ENCODE data around the gene ATG7. TPM values are rescaled to one million over a fixed set of nuclear protein-coding genes. Genes with fewer than 3 reads are reported as not detected.
"Not testable (repeated sequence)": the region's sequence is repeated elsewhere in the genome, so short reads cannot be mapped to it uniquely, and the experiment has no call there.

Gene ATG7
- total RNA-seq, 2 experiments from 2014 or later: 21.7 to 28.4 TPM

GRCh38 chr3:11251807-11252176 lies 20.4 kb upstream of the ATG7 start:
- intact Hi-C loops (cut with micrococcal nuclease; ENCODE audit: unreplicated experiment): no loop called here
- H3K79me2 ChIP-seq (ENCODE audit: insufficient read depth, low read depth, low read length): no peaks in the 10 kb centered on the region
- H2AFZ ChIP-seq (ENCODE audit: low read length): no peak overlapping the region
- DNase-seq (ENCODE audit: low spot score): no peak
- POLR2A ChIA-PET: no interaction called here
- H4K20me1 ChIP-seq (ENCODE audit: insufficient read depth, low read length): no peaks in the 10 kb centered on the region
- CTCF ChIA-PET (ENCODE audit: unreplicated experiment): no interaction called here
- H3K9me3 ChIP-seq (ENCODE audit: low read length): no peaks in the 10 kb centered on the region
- no peaks in the 10 kb centered on the region for H3K36me3 ChIP-seq (ENCODE audit: insufficient read depth, low read length)
- no peaks in the 10 kb centered on the region for H3K9me2 ChIP-seq (ENCODE audit: insufficient read depth, low read length)
- BruUV-seq (replicated peaks): no TSS peak
- no peak overlapping the region for H3K27ac ChIP-seq (ENCODE audit: low read depth, low read length, poor library complexity, severe bottlenecking)
- H3K4me1 ChIP-seq (ENCODE audit: insufficient read depth, low read length, poor library complexity, severe bottlenecking): no peaks in the 10 kb centered on the region
- no peak overlapping the region for H3K4me3 ChIP-seq (ENCODE audit: low read depth, low read length, poor library complexity, severe bottlenecking)
- H3K4me2 ChIP-seq (ENCODE audit: low read length): no peak overlapping the region
- TF ChIP-seq EZH2phosphoT487 (IDR thresholded peaks at IDR 0.05; ENCODE audit: borderline replicate concordance, low read depth, low read length) (no peak), CTCF (conservative IDR thresholded peaks at IDR 0.05; ENCODE audit: low read length) (no peak)

- ChIA-PET POLR2A (interaction anchor here (0.5 kb wide), 1 partner anchor 116 kb away, joined by 3 read pairs; no protein-coding TSS in a partner anchor), CTCF (ENCODE audit: unreplicated experiment) (no interaction called here)
- H3K9me3 ChIP-seq (ENCODE audit: low read length): no peaks in the 10 kb centered on the region
- no peak overlapping the region for H3K27ac ChIP-seq (ENCODE audit: low read depth, low read length, poor library complexity, severe bottlenecking)
- BruUV-seq (replicated peaks): no TSS peak
- H3K9me2 ChIP-seq (ENCODE audit: insufficient read depth, low read length): no peaks in the 10 kb centered on the region
- no peaks in the 10 kb centered on the region for H3K36me3 ChIP-seq (ENCODE audit: insufficient read depth, low read length)
- TF ChIP-seq EZH2phosphoT487 (IDR thresholded peaks at IDR 0.05; ENCODE audit: borderline replicate concordance, low read depth, low read length) (no peak), CTCF (conservative IDR thresholded peaks at IDR 0.05; ENCODE audit: low read length) (no peak)
- H3K4me3 ChIP-seq (ENCODE audit: low read depth, low read length, poor library complexity, severe bottlenecking): no peak overlapping the region
- intact Hi-C loops (cut with micrococcal nuclease; ENCODE audit: unreplicated experiment): no loop called here
- H2AFZ ChIP-seq (ENCODE audit: low read length): no peak overlapping the region
- H3K79me2 ChIP-seq (ENCODE audit: insufficient read depth, low read depth, low read length): no peaks in the 10 kb centered on the region
- no peaks in the 10 kb centered on the region for H3K4me1 ChIP-seq (ENCODE audit: insufficient read depth, low read length, poor library complexity, severe bottlenecking)
- no peaks in the 10 kb centered on the region for H4K20me1 ChIP-seq (ENCODE audit: insufficient read depth, low read length)
- no peak for DNase-seq (ENCODE audit: low spot score)
- no peak overlapping the region for H3K4me2 ChIP-seq (ENCODE audit: low read length)
These were observed 17.3 kb upstream of the ATG7 start for GRCh38 chr3:11254876-11255275.

GRCh38 chr3:11255537-11255936 lies 16.7 kb upstream of the ATG7 start:
- H3K4me3 ChIP-seq (ENCODE audit: low read depth, low read length, poor library complexity, severe bottlenecking); H3K4me1 ChIP-seq (ENCODE audit: insufficient read depth, low read length, poor library complexity, severe bottlenecking); H3K36me3 ChIP-seq (ENCODE audit: insufficient read depth, low read length); H3K27ac ChIP-seq (ENCODE audit: low read depth, low read length, poor library complexity, severe bottlenecking); H3K9me3 ChIP-seq (ENCODE audit: low read length); intact Hi-C loops (cut with micrococcal nuclease; ENCODE audit: unreplicated experiment); H2AFZ ChIP-seq (ENCODE audit: low read length); H3K79me2 ChIP-seq (ENCODE audit: insufficient read depth, low read depth, low read length); DNase-seq (ENCODE audit: low spot score); CTCF ChIA-PET (ENCODE audit: unreplicated experiment); H4K20me1 ChIP-seq (ENCODE audit: insufficient read depth, low read length); H3K9me2 ChIP-seq (ENCODE audit: insufficient read depth, low read length); H3K4me2 ChIP-seq (ENCODE audit: low read length); BruUV-seq (replicated peaks): not testable (repeated sequence)
- POLR2A ChIA-PET: interaction anchor here (0.5 kb wide), 1 partner anchor 117 kb away, joined by 3 read pairs; no protein-coding TSS in a partner anchor

All from OCI-LY7 (cell line).